Epidermal melanocyte (primary cell): ENCODE measurements around the gene ZNF610.
A peak's percentile ranks its signal among the peaks of the same experiment; 100 is the strongest.

Source experiments
- DNase-seq: peaks from one replicate; pipeline ENCODE4 v3.0.0; 2011; ENCODE audit warnings: low spot score; ENCODE audit not compliant: insufficient read length

ZNF610 gene

GRCh38 chr19:52397310-52398080, 61.5 kb downstream of the ZNF610 start, which contains the start of gene ZNF528:
Gene ZNF528, plus strand, starts transcription at chr19:52397849. Its CDS starts 4,165 bp downstream, at chr19:52402014.
- peak; percentile 94 for DNase-seq

GRCh38 chr19:52398081-52398441, 62.0 kb downstream of the ZNF610 start:
- no peak for DNase-seq

GRCh38 chr19:52410276-52410675, 74.2 kb downstream of the ZNF610 start:
- DNase-seq = no peak

DNA sequence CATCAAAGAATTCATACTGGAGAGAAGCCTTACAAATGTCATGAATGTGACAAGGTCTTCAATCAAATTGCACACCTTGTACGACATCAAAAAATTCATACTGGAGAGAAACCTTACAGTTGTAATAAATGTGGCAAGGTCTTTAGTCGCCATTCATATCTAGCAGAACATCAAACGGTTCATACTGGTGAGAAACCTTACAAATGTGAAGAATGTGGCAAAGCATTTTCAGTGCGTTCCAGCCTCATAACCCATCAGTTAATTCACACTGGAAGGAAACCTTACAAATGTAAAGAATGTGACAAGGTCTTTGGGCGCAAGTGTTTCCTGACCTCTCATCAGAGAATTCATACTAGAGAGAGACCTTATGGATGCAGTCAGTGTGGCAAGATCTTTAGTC, 79.7 kb downstream of the ZNF610 start:
- DNase-seq = no peak
